H9 (cell line): ENCODE data around the gene SYCN. TPM values are rescaled to one million over a fixed set of nuclear protein-coding genes. Genes with fewer than 3 reads are reported as not detected.

Source experiments
- DNase-seq: peaks from one replicate; pipeline ENCODE4 v3.0.0-alpha.2; 2017
- H2AFZ ChIP-seq: one replicate; pipeline ENCODE4 v1.6.1; 2013; ENCODE audit warnings: mild to moderate bottlenecking, low read length, control low read depth, moderate library complexity
- H2AK5ac ChIP-seq: 2 replicates; pipeline ENCODE4 v1.6.1; 2013; ENCODE audit warnings: low read length, control low read depth, mixed read lengths; ENCODE audit not compliant: insufficient read length
- H2BK120ac ChIP-seq: one replicate; pipeline ENCODE4 v1.6.1; 2013; ENCODE audit warnings: low read depth, mild to moderate bottlenecking, low read length, control low read depth, inconsistent platforms; ENCODE audit not compliant: poor library complexity, severe bottlenecking
- H2BK12ac ChIP-seq: 2 replicates; pipeline ENCODE4 v1.6.1; 2013; ENCODE audit warnings: low read length, control low read depth, mixed read lengths, low read depth; ENCODE audit not compliant: insufficient read length
- H2BK15ac ChIP-seq: 2 replicates; pipeline ENCODE4 v1.6.1; 2013; ENCODE audit warnings: low read depth, low read length, control low read depth
- H2BK20ac ChIP-seq: one replicate; pipeline ENCODE4 v1.6.1; 2013; ENCODE audit warnings: low read depth, mild to moderate bottlenecking, low read length, control low read depth, inconsistent platforms; ENCODE audit not compliant: poor library complexity, severe bottlenecking
- H2BK5ac ChIP-seq: 2 replicates; pipeline ENCODE4 v1.6.1; 2013; ENCODE audit warnings: low read length, control low read depth, mixed read lengths; ENCODE audit not compliant: insufficient read length
- H3K14ac ChIP-seq: 2 replicates; pipeline ENCODE4 v1.6.1; 2013; ENCODE audit warnings: low read length, control low read depth; ENCODE audit not compliant: insufficient read depth
- H3K18ac ChIP-seq: 2 replicates; pipeline ENCODE4 v1.6.1; 2013; ENCODE audit warnings: low read depth, mild to moderate bottlenecking, mixed read lengths, low read length, control low read depth; ENCODE audit not compliant: insufficient read length
- H3K23ac ChIP-seq: 2 replicates; pipeline ENCODE4 v1.6.1; 2013; ENCODE audit warnings: low read length, control low read depth, mixed read lengths, low read depth; ENCODE audit not compliant: insufficient read length
- H3K23me2 ChIP-seq: 2 replicates; pipeline ENCODE4 v1.6.1; 2013; ENCODE audit warnings: low read depth, mild to moderate bottlenecking, mixed read lengths, low read length, control low read depth; ENCODE audit not compliant: insufficient read length, poor library complexity, severe bottlenecking
- H3K27ac ChIP-seq: 2 replicates; pipeline ENCODE4 v1.5.1; 2013; ENCODE audit warnings: low read length, control low read depth, mixed read lengths, low read depth; ENCODE audit not compliant: insufficient read length
- H3K27me3 ChIP-seq: 2 replicates; pipeline ENCODE4 v1.6.1; 2013; ENCODE audit warnings: low read length, control low read depth, inconsistent platforms; ENCODE audit not compliant: insufficient read depth
- H3K4ac ChIP-seq: 2 replicates; pipeline ENCODE4 v1.6.1; 2013; ENCODE audit warnings: low read depth, mild to moderate bottlenecking, control low read depth, inconsistent platforms, low read length, moderate library complexity
- H3K4me1 ChIP-seq: 2 replicates; pipeline ENCODE4 v1.6.1; 2013; ENCODE audit warnings: low read length, control low read depth, inconsistent platforms; ENCODE audit not compliant: insufficient read depth
- H3K4me2 ChIP-seq: 2 replicates; pipeline ENCODE4 v1.6.1; 2013; ENCODE audit warnings: low read length, control low read depth, mixed read lengths; ENCODE audit not compliant: insufficient read length, insufficient read depth
- H3K56ac ChIP-seq: 2 replicates; pipeline ENCODE4 v1.6.1; 2013; ENCODE audit warnings: low read depth, mild to moderate bottlenecking, mixed read lengths, low read length, control low read depth; ENCODE audit not compliant: insufficient read length
- H3K79me1 ChIP-seq: 2 replicates; pipeline ENCODE4 v1.6.1; 2013; ENCODE audit warnings: low read depth, mild to moderate bottlenecking, moderate library complexity, low read length, control low read depth, inconsistent platforms; ENCODE audit not compliant: insufficient read depth, poor library complexity, severe bottlenecking
- H3K79me2 ChIP-seq: 2 replicates; pipeline ENCODE4 v1.6.1; 2013; ENCODE audit warnings: low read length, control low read depth, inconsistent platforms; ENCODE audit not compliant: insufficient read depth
- H3K9ac ChIP-seq: 2 replicates; pipeline ENCODE4 v1.6.1; 2013; ENCODE audit warnings: low read length, control low read depth, mixed read lengths; ENCODE audit not compliant: insufficient read length; ENCODE audit errors: extremely low read depth
- H3K9me3 ChIP-seq: one replicate; pipeline ENCODE4 v1.6.1; 2013; ENCODE audit warnings: low read depth, low read length, inconsistent platforms; ENCODE audit not compliant: control insufficient read depth
- H3T11ph ChIP-seq: one replicate; pipeline ENCODE4 v1.6.1; 2013; ENCODE audit warnings: mild to moderate bottlenecking, low read length, control low read depth, inconsistent platforms
- H4K20me1 ChIP-seq: one replicate; pipeline ENCODE4 v1.6.1; 2013; ENCODE audit not compliant: control insufficient read depth, insufficient read length, insufficient read depth
- H4K5ac ChIP-seq: 2 replicates; pipeline ENCODE4 v1.6.1; 2013; ENCODE audit warnings: low read depth, mild to moderate bottlenecking, mixed read lengths, low read length, control low read depth; ENCODE audit not compliant: insufficient read length
- H4K8ac ChIP-seq: replicated peaks from 2 replicates; pipeline ENCODE4 v1.6.1; 2013; ENCODE audit warnings: low read length, control low read depth, mixed read lengths, low read depth; ENCODE audit not compliant: insufficient read length
- H4K91ac ChIP-seq: 2 replicates; pipeline ENCODE4 v1.6.1; 2013; ENCODE audit warnings: low read depth, mild to moderate bottlenecking, moderate library complexity, mixed read lengths, low read length, control low read depth; ENCODE audit not compliant: insufficient read length
- H3K27ac Mint-ChIP-seq, 3 experiments: 2 replicates in 2 of 3; 3 replicates in 1 of 3; pipeline ENCODE4 v1.8.0; 2020 to 2021; ENCODE audit warnings: mixed read lengths in 3 of 3, mild to moderate bottlenecking in 1 of 3, moderate library complexity in 1 of 3
- H3K27me3 Mint-ChIP-seq: 2 replicates; pipeline ENCODE4 v1.8.0; 2021; ENCODE audit warnings: low read depth, mild to moderate bottlenecking, moderate library complexity, mixed read lengths
- H3K36me3 Mint-ChIP-seq, 3 experiments: 2 replicates in 2 of 3; 3 replicates in 1 of 3; pipeline ENCODE4 v1.8.0; 2020 to 2021; ENCODE audit warnings: low read depth in 3 of 3, mixed read lengths in 3 of 3; ENCODE audit not compliant: insufficient read depth in 1 of 3
- H3K4me1 Mint-ChIP-seq, 2 experiments: 2 replicates each; pipeline ENCODE4 v1.8.0; 2020; ENCODE audit warnings: mixed read lengths in 2 of 2
- H3K4me3 Mint-ChIP-seq, 2 experiments: 2 replicates in 1 of 2; 3 replicates in 1 of 2; pipeline ENCODE4 v1.8.0; 2020 to 2021; ENCODE audit warnings: mild to moderate bottlenecking in 2 of 2, mixed read lengths in 2 of 2, moderate library complexity in 1 of 2
- H3K9me3 Mint-ChIP-seq, 2 experiments: 2 replicates in 1 of 2; 3 replicates in 1 of 2; pipeline ENCODE4 v1.8.0; 2020; ENCODE audit warnings: mild to moderate bottlenecking in 2 of 2, mixed read lengths in 2 of 2, moderate library complexity in 1 of 2
- CTCF ChIP-seq: fragments of 200-600 bp; sonication (generic); conservative IDR thresholded peaks from 3 replicates; pipeline ENCODE4 v1.8.0; 2021; ENCODE audit warnings: antibody characterized with exemption, mild to moderate bottlenecking
- WGBS: extraction: QIAGEN DNeasy Blood & Tissue Kit; methylation state at CpG from one replicate; pipeline ENCODE4 v1.1.7; 2013; ENCODE audit warnings: missing lambda C conversion rate, low lambda C conversion rate, mixed read lengths; ENCODE audit not compliant: insufficient read length; ENCODE audit errors: extremely low coverage; 5-methylcytosine and 5-hydroxymethylcytosine counted together
- total RNA-seq: library from RNA; stranded (reverse); gene quantifications from 2 replicates; pipeline ENCODE4 v1.2.1, GENCODE V29; 2021

The SYCN gene
- total RNA-seq, 1 experiment from 2014 or later: not detected

- no peaks in the 10 kb centered on the region for H4K20me1 ChIP-seq
- no peaks in the 10 kb centered on the region for H3K4me1 ChIP-seq
- no peak overlapping the region for H2BK12ac ChIP-seq
- H2BK5ac ChIP-seq: no peak overlapping the region
- Mint-ChIP-seq H3K4me1 (peaks cover 0 to 7% of the 10 kb centered on the region in 2 experiments; a peak in 1 of 4 replicates), H3K27ac (peak overlapping the region in 1 of 3 experiments; percentile 87; a peak in 2 of 7 replicates), H3K36me3 (peaks cover 2 to 27% (median 20%) of the 10 kb centered on the region in 3 experiments; a peak in 6 of 7 replicates), H3K4me3 (no peak overlapping the region), H3K27me3 (no peaks in the 10 kb centered on the region), H3K9me3 (no peaks in the 10 kb centered on the region)
- no peak for TF ChIP-seq CTCF
- H3K23me2 ChIP-seq: no peaks in the 10 kb centered on the region
- H3K4me2 ChIP-seq: no peak overlapping the region
- no peak overlapping the region for H3K56ac ChIP-seq
- H4K91ac ChIP-seq: no peak overlapping the region
- H2BK15ac ChIP-seq: no peak overlapping the region
- no peaks in the 10 kb centered on the region for H3K79me1 ChIP-seq
- no peak overlapping the region for H2BK20ac ChIP-seq
- H3K9ac ChIP-seq: no peak overlapping the region
- no peak overlapping the region for H3K14ac ChIP-seq
- no peak overlapping the region for H3K18ac ChIP-seq
- H3K9me3 ChIP-seq: no peaks in the 10 kb centered on the region
- no peak overlapping the region for H3T11ph ChIP-seq
- H2AFZ ChIP-seq: no peak overlapping the region
- H2BK120ac ChIP-seq: no peak overlapping the region
- DNase-seq: no peak
- no peak overlapping the region for H3K4ac ChIP-seq
- no peak overlapping the region for H2AK5ac ChIP-seq
- H3K27me3 ChIP-seq: no peaks in the 10 kb centered on the region
- no peaks in the 10 kb centered on the region for H3K79me2 ChIP-seq
- H4K8ac ChIP-seq: no peak overlapping the region
- WGBS: no CpG with 5 or more reads among the region's 4 CpGs
- no peak overlapping the region for H3K27ac ChIP-seq
- no peak overlapping the region for H3K23ac ChIP-seq
- H4K5ac ChIP-seq: no peak overlapping the region
Observed at GRCh38 chr19:39182174-39182505, 21.9 kb downstream of the SYCN start.
